Lung microvascular endothelial cell (primary cell): ENCODE data around the gene TMED10. TPM values are rescaled to one million over a fixed set of nuclear protein-coding genes. Genes with fewer than 3 reads are reported as not detected.

Experiments used
- DNase-seq, 2 donors: peaks; one replicate each; pipeline versions ENCODE4 v3.0.0 to v3.0.0-alpha.2; 2010; ENCODE audit warnings: low read depth in 2 of 2
- total RNA-seq: library from RNA; depleted of rRNA; stranded (reverse); fragments of >200 nt; gene quantifications from 2 replicates; pipeline ENCODE4 v1.2.1, GENCODE V29; 2014

The TMED10 gene
- total RNA-seq, 1 donor from 2014 or later: 192 TPM

DNA sequence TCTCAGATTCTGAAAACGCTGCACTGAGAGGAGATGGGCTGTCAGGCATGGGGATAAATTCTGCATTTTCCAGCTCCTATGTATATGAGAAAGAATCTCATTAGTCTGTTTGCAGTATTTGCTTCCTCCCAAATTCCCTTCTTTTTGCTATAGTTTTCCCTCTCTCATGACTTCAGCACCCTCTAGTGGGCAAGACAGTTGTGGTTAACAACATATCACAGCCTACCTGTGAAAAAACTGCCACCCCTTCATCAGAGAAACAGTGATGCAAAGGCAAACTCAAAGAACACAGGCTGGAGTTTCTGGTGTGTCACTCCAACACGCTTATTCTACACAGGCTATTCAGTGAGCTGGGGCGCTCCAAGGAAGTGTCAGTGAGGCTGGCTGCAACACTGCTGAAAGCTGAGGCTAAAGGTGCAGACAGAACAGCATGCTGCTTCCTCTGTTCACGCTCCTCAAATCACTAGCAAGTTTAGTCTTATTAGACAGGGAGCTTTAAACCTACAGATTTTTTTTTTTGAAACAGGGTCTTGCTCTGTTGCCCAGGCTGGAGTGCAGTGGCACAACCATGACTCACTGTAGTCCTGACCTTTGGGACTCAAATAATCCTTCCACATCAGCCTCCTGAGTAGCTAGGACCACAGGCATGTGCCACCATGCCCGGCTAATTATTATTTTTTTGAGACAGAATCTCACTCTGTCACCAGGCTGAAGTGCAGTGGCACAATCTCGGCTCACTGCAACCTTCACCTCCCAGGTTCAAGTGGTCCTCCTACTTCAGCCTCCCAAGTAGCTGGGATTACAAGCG lies 87.6 kb downstream of the TMED10 start:
- peak; percentile 72 to 79 for DNase-seq

DNA sequence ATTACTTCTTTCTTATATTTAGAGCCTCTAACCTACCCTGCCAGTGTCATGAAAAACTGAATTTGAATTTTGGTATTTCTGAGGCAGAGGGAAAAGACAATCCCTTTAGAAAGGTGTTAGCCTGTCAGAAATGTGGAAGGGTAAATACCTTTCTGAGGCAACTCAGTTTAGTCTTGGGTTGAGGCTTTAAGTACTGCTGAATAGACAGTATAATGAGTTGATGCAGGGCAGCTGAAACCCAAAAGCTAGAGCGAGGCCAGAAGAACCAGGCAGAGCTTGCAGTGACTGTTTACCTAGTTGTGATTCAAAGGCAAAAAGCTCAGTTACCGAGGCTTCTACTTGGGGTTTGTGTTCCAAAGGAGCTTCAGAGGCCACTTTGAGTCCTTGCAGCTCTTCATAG lies 88.3 kb downstream of the TMED10 start:
- no peak for DNase-seq

DNA sequence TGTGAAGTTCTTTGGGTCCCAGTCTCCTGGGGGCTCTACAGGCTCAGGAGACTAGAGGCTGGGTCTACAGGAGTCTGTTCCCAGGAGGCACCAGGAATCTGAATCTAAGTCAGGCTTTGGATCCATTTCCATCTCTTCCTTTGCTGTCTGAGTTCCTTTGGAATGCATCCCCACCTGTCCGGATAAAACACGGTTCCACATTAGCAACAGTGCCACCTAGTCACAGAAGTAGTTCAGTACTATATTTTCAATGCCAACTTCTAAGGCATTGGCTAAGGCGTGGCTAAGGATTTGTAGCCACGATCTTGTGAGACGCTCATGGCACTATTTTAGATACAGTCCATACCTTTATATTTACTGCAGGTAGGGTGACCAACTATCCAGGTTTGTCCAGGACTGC lies 91.9 kb downstream of the TMED10 start:
- DNase-seq: peak; percentile 26 to 55

DNA sequence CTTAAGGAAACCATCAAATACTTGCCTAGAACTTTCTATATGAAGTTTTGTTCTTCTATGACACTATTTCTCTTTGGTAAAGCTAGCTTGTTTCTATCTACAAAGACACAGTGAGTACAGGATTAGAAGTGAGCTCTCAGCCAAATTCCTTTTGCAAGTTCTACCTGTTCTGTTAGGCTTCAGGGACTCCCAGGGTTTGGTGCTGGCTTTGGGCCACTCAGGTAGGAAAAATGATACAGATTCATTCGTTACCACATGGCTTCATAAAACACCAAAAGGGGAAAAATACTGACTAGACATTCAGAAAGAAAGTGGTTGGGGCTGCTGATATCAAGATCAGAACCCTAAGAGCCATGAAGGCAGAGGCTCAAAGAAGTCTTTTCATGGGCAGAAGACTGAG lies 93.1 kb downstream of the TMED10 start:
- no peak for DNase-seq

DNA sequence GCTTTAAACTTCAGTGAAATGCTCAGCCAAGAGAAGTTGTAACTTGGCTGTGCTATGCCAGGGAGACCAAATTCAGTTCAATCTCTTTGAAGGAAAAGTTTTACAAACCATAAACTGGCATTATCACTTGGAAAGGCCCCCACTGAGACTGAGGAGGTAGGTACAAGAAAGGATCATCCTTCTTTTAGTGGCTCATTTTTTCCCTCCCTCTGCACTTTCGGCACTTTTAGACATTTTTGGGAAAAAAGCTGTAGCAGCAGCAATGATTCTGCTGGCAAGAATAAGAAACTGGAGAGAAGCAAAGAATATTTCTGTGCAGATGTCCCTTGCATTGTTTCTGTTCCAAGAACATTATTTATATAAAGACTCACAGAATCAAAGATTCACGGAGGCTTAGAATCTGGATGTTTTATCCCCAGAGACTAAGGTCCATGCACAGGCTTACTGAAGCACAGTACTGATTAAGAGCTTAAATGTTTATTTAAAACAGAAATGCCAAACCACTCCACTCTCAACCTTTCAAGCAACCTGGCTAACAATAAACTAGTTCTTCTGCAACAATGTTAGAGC lies 94.7 kb downstream of the TMED10 start:
- DNase-seq: no peak

Other genes starting within 250 kb of the TMED10 start
- 20.2 and 92.0 TPM in 2 replicates for gene PGF, start 221.0 kb downstream of the TMED10 start, total RNA-seq
- gene EIF2B2, start 173.7 kb downstream of the TMED10 start, total RNA-seq: 33.1 and 37.3 TPM in 2 replicates
- 7.0 and 19.6 TPM in 2 replicates for gene MLH3, start 125.1 kb downstream of the TMED10 start, total RNA-seq
- 4.6 and 5.6 TPM in 2 replicates for gene ACYP1, start 112.6 kb downstream of the TMED10 start, total RNA-seq
- gene ZC2HC1C, start 107.0 kb downstream of the TMED10 start, total RNA-seq: 0.40 and 0.44 TPM in 2 replicates
- 18.1 and 32.7 TPM in 2 replicates for gene NEK9, start 49.6 kb downstream of the TMED10 start, total RNA-seq
- gene FOS, start 102.2 kb upstream of the TMED10 start, total RNA-seq: 7.8 and 278 TPM in 2 replicates